Glomerular visceral epithelial cell (primary cell): Measurements from ENCODE around the gene LUZP2.
A peak's percentile ranks its signal among the peaks of the same experiment; 100 is the strongest.

ENCODE experiments used
- DNase-seq: peaks from one replicate; pipeline ENCODE4 v3.0.0-alpha.2; 2016; ENCODE audit errors: extremely low spot score

Gene LUZP2

DNA sequence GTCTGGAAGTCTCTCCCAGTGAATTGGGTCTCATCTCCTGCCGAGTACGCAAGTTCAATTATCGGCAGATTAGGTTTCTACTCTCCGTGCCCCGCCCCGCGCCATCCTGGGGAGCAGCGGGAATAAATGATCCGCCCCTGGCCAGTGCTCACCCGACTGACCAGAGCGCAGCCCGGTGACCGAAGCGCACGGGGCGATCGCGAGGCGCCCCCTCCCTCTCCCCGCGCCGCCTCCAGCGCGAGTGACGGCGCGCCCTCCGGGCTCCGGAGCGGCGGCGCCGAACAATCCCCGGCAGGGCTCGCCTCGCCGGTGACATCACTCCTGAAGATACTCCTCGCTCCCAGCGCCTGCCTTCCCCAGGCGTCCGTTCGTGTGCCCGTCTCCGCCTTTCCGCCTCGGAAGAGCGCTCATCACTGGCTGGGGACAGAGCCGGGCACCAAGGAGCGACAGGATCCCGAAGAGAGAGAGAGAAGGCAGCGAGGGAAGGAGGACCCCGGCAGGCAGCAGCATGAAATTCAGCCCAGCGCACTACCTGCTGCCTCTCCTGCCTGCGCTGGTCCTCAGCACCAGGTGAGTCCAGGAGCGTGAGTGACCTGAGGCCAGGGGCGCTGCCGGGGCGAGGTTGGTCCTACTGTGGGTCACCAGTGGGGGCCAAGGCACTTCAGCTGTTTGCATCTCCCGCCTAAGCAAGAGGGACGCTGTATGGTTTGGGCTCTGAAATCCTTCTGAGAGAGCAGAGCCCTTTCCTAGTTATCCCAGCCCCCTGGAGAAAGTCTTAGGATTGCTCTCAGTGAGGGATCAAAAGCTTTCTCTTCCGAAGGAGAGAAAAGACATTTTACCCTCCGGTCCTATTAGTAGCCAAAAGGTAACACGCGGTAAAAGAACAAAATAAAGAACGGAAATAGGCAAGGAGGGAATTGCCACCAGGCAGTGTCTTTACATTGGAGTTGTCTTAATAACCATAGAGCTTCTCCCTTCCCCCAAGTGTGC, at the start of gene LUZP2:
Gene LUZP2, plus strand, starts transcription at position 318 of the 990 bp plus-strand sequence.
- peak; percentile 60 for DNase-seq

DNA sequence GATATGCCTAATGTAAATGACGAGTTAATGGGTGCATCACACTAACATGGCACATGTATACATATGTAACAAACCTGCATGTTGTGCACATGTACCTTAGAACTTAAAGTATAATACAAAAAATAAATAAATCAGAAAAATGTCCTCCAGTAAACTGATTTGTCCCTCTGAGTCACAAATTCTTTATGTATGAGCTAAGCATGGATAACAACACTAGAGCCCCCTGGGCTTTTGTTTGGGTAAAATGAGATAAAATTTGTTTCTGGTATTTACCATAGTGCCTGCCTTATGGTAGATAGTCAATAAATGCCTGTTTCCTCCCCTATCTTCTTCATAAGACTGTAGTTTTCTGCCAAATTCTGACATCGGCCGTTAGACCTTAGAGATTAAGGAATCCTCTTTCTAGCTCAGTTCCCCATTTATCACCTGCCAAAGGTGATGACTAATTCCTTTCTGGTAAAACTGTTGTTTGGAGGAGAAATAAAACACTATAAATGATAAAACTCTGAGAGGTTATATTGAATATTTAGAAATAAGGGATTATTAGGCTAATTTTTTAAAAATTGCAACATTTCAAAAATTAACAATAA, 43.6 kb upstream of the LUZP2 start:
- DNase-seq = no peak

- DNase-seq = no peak
Observed at GRCh38 chr11:24457985-24458384, 38.9 kb upstream of the LUZP2 start.

DNA sequence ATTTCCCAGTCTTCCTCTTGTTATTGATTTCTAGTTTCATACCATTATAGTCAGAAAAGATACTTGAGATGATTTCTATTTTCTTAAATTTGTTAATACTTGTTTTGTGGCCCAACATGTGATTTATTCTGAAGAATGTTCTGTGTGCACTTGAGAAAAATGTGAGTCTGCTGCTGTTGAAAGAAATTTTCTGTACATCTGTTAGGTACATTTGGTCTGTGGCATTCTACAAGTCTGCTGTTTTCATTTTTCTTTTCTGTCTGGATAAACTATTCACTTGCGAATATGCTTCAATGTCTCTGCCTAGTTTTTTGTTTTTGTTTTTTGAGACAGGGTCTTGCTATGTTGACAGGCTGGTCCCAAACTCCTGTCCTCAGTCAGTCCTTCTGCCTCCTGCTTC, 26.4 kb upstream of the LUZP2 start:
- no peak for DNase-seq

- DNase-seq = no peak
Observed at GRCh38 chr11:24471084-24471483, 25.8 kb upstream of the LUZP2 start.

DNA sequence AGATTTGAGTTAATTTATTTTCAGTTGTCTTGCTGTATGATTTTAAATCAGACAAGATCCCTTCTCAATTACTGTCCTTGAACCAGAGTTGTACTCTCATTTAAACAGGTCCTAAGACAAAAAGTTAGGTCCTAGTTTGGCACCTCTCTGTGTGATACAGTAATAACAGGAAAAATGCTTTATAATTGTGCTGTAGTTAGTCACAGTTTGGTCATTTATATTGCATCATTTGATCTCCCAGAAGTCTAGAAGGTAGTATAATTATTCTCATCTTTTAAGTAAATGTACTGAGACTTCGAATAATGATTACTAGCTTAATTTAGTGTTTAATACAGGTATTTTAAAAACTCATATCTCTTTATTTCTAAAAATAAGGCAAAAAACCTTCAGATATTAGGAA, 18.1 kb upstream of the LUZP2 start:
- no peak for DNase-seq

- DNase-seq = no peak
Observed at GRCh38 chr11:24489477-24489876, 7.4 kb upstream of the LUZP2 start.

- DNase-seq = no peak
Observed at GRCh38 chr11:24496386-24496735, 492 bp upstream of the LUZP2 start.

DNA sequence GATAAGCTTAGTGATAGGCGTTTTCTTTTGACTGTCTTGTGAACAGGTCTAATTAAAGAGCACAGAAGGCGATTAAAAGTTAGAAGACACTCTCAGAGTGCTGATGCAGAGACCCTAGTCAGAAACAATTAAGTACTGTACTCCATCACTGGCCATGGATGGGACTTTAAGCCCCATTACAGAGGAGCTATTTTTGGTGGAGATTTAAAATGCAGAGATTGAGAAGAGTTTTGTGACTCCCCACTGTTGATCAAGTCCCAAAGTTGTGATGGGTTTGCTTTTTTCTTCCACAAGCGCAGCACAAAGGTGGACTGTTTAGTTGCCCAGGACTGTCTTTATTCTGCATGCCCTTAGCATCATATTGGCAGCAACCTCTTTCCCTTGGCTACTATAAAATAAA, 978 bp downstream of the LUZP2 start:
- no peak for DNase-seq

- no peak for DNase-seq
Observed at GRCh38 chr11:24502425-24502824, 5.6 kb downstream of the LUZP2 start.

- no peak for DNase-seq
Observed at GRCh38 chr11:24509114-24509513, 12.3 kb downstream of the LUZP2 start.

- no peak for DNase-seq
Observed at GRCh38 chr11:24511511-24511910, 14.7 kb downstream of the LUZP2 start.

- no peak for DNase-seq
Observed at GRCh38 chr11:24513479-24514218, 16.8 kb downstream of the LUZP2 start.

- no peak for DNase-seq
Observed at GRCh38 chr11:24514219-24514594, 17.4 kb downstream of the LUZP2 start.

GRCh38 chr11:24515632-24516031, 18.8 kb downstream of the LUZP2 start:
- no peak for DNase-seq

GRCh38 chr11:24516638-24517037, 19.8 kb downstream of the LUZP2 start:
- no peak for DNase-seq

DNA sequence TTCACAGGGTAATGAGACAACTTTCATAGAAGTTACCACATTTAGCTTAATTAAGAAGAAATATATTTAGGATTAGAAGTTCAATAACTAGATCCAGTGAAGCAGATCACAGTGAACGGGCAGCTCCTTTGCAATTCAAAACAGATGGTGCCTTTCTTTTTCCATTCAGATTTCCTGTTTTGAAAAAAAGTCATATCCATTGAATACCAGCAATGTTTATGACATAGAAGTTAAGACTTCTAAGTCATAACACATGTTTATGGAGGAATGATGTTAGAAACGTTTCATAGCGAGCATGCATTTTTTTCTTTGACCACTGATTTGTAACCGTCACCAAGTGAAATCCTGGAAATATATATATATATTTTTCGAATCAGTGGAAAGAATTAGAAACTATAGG, 24.7 kb downstream of the LUZP2 start:
- DNase-seq = no peak

DNA sequence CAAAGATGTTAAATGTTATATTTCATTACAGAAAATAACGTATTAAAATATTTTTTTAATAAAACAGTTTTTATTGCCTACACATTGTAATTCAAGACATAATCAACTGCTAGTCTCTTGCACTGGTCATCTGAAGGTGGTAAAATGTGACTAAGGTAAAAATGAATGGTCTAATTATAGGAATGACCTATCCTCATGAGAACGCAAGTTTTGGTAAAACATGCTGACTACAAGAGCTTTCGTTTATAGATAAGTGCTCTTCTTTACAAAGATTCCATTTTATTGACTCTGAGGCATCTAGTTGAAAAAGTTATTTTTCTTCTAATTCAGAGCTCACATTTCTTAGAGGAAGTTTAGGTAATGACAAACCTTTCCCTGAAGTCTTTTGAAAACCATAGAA, 27.3 kb downstream of the LUZP2 start:
- DNase-seq = no peak

DNA sequence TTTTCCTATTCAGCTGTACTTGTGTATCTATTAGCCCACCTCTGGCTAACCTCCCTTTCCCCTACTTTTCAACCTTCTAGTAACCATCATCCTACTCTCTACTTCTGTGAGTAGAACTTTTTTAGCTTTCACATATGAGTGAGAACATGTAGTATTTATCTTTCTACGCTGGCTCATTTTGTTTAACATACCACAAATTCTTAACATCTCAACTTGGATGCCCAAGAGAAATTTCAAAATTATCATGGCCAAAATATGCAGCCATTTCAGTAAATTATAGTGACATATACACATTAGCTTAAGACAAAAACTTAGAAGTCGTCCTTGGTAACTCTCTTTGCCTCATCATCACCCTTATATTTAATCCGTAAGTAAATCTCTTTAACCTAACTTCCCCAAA, 34.7 kb downstream of the LUZP2 start:
- DNase-seq = no peak

GRCh38 chr11:24543771-24544170, 46.9 kb downstream of the LUZP2 start:
- no peak for DNase-seq

DNA sequence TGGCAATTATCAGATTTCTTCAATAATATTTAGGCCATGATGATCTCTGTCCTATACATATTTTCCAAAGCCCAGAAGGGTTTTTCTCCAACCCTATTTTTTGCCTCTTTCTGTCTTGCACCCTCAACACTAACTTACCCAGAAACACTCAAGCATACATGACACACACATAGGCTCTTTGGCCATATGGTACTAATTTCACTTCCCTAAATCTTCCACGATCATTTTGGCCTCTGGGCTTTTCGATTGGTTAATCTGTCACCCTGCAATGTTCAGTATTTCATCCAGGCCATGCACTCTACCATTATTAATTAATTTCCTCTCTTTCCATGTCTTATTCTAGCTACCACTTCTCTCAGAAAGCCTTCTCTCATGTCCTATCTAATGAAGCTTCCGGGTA, 59.8 kb downstream of the LUZP2 start:
- no peak for DNase-seq

- DNase-seq = no peak
Observed at GRCh38 chr11:24559315-24559714, 62.5 kb downstream of the LUZP2 start.

- DNase-seq = no peak
Observed at GRCh38 chr11:24560324-24560723, 63.5 kb downstream of the LUZP2 start.
